ENCODE measurements around the gene CPS1. TPM values are rescaled to one million over a fixed set of nuclear protein-coding genes. Genes with fewer than 3 reads are reported as not detected.

The CPS1 gene
- total RNA-seq, 4 donors from 2014 or later, result 2.3 to 9.5 (median 2.9) TPM

GRCh38 chr2:210544831-210545230 lies 11.6 kb upstream of the CPS1 start:
- ATAC-seq (ENCODE audit: low FRiP score) (no peak), DNase-seq (ENCODE audit: low spot score) (no peak)
- no peak for TF ChIP-seq CTCF (IDR thresholded peaks at IDR 0.05)

GRCh38 chr2:210546424-210547208 lies 9.8 kb upstream of the CPS1 start:
- DNase-seq (ENCODE audit: low spot score), result no peak
- no peak for TF ChIP-seq CTCF (IDR thresholded peaks at IDR 0.05)
- no peak for ATAC-seq (ENCODE audit: low FRiP score)

- DNase-seq (ENCODE audit: low spot score) (no peak), ATAC-seq (ENCODE audit: low FRiP score) (no peak)
- TF ChIP-seq CTCF (IDR thresholded peaks at IDR 0.05), result no peak
Measured at GRCh38 chr2:210548031-210548430, 8.4 kb upstream of the CPS1 start.

- no peak for ATAC-seq (ENCODE audit: low FRiP score)
Measured at GRCh38 chr2:210548878-210549384, 7.5 kb upstream of the CPS1 start.

GRCh38 chr2:210551001-210551400 lies 5.4 kb upstream of the CPS1 start:
- no peak for ATAC-seq (ENCODE audit: low FRiP score)

More at GRCh38 chr2:210548878-210549384, 7.5 kb upstream of the CPS1 start:
- no peak for DNase-seq (ENCODE audit: low spot score)
- TF ChIP-seq CTCF (IDR thresholded peaks at IDR 0.05), result no peak

GRCh38 chr2:210553373-210553772 lies 3.0 kb upstream of the CPS1 start:
- DNase-seq (ENCODE audit: low spot score) (no peak), ATAC-seq (ENCODE audit: low FRiP score) (no peak)
- TF ChIP-seq CTCF (IDR thresholded peaks at IDR 0.05), result no peak

More at GRCh38 chr2:210551001-210551400, 5.4 kb upstream of the CPS1 start:
- no peak for TF ChIP-seq CTCF (IDR thresholded peaks at IDR 0.05)
- no peak for DNase-seq (ENCODE audit: low spot score)

GRCh38 chr2:210555555-210555954 lies 844 bp upstream of the CPS1 start:
- no peak for DNase-seq (ENCODE audit: low spot score)
- no peak for TF ChIP-seq CTCF (IDR thresholded peaks at IDR 0.05)
- ATAC-seq (ENCODE audit: low FRiP score), result no peak

Measured in omental fat pad (tissue), 4 donors.